SK-N-SH (cell line): ENCODE data around the gene DGCR8. TPM values are rescaled to one million over a fixed set of nuclear protein-coding genes. Genes with fewer than 3 reads are reported as not detected.

ENCODE experiments used
- CTCF ChIA-PET: fragments of 300-600, 350-600 bp; formaldehyde crosslinking; extraction: SDS; loops from one replicate; lab custom pipeline; 2021; lab: Yijun Ruan, JAX
- POLR2A ChIA-PET: fragments of 350-600 bp; sonication (Branson Sonifier 250); formaldehyde crosslinking; extraction: SDS; loops from one replicate; lab custom pipeline; 2020; ENCODE audit warnings: antibody characterized with exemption, inconsistent platforms; lab: Yijun Ruan, JAX
- DNase-seq: peaks from one replicate; pipeline ENCODE4 v3.0.0; 2012
- H2AFZ ChIP-seq: fragments of 200-600 bp; sonication (generic); 2 replicates; pipeline ENCODE4 v1.8.1; 2016; ENCODE audit warnings: antibody characterized with exemption, mild to moderate bottlenecking, low read depth
- H3F3A ChIP-seq: fragments of 200-600 bp; sonication (generic); replicated peaks from 2 replicates; pipeline ENCODE3; 2016; ENCODE audit warnings: antibody characterized with exemption, mild to moderate bottlenecking; ENCODE audit not compliant: insufficient read depth
- H3K27ac ChIP-seq, 2 experiments: fragments of 200-500 bp in 1 of 2; fragments of 200-600 bp in 1 of 2; sonication (Bioruptor generic) in 1 of 2; sonication (generic), shearing (Covaris generic) in 1 of 2; 2 replicates each; pipeline versions ENCODE4 v1.5.1 to v1.6.1; 2014 to 2016; ENCODE audit warnings: low read depth in 2 of 2, inconsistent platforms in 1 of 2, low read length in 1 of 2, mild to moderate bottlenecking in 1 of 2, mixed read lengths in 1 of 2
- H3K27me3 ChIP-seq: fragments of 200-600 bp; sonication (generic), shearing (Covaris generic); 2 replicates; pipeline ENCODE4 v1.6.1; 2016; ENCODE audit warnings: mixed run types; ENCODE audit not compliant: insufficient read depth
- H3K36me3 ChIP-seq, 2 experiments: fragments of 200-500 bp in 1 of 2; fragments of 200-600 bp in 1 of 2; sonication (Bioruptor generic) in 1 of 2; sonication (generic) in 1 of 2; replicated peaks in 1 of 2; 2 replicates each; pipeline versions ENCODE3 to v1.5.1; 2014 to 2016; ENCODE audit warnings: low read length in 1 of 2, mild to moderate bottlenecking in 1 of 2; ENCODE audit not compliant: insufficient read depth in 2 of 2, control insufficient read depth in 1 of 2
- H3K4me1 ChIP-seq, 2 experiments: fragments of 200-500 bp in 1 of 2; fragments of 200-600 bp in 1 of 2; sonication (Bioruptor generic) in 1 of 2; sonication (generic), shearing (Covaris generic) in 1 of 2; 2 replicates each; pipeline versions ENCODE4 v1.5.1 to v1.6.1; 2014 to 2016; ENCODE audit warnings: low read depth in 1 of 2, low read length in 1 of 2, mixed run types in 1 of 2; ENCODE audit not compliant: insufficient read depth in 2 of 2, control insufficient read depth in 1 of 2
- H3K4me2 ChIP-seq: fragments of 200-600 bp; sonication (generic), shearing (Covaris generic); 2 replicates; pipeline ENCODE4 v1.6.1; 2017; ENCODE audit warnings: mixed run types
- H3K4me3 ChIP-seq, 2 experiments: fragments of 200-500 bp in 1 of 2; fragments of 200-600 bp in 1 of 2; sonication (Bioruptor generic) in 1 of 2; sonication (generic), shearing (Covaris generic) in 1 of 2; 2 replicates each; pipeline versions ENCODE4 v1.5.1 to v1.8.1; 2014 to 2016; ENCODE audit warnings: low read depth in 2 of 2, inconsistent platforms in 1 of 2, low read length in 1 of 2, mild to moderate bottlenecking in 1 of 2, mixed read lengths in 1 of 2, moderate library complexity in 1 of 2
- H3K79me2 ChIP-seq: fragments of 200-600 bp; sonication (generic); 2 replicates; pipeline ENCODE4 v1.8.1; 2017; ENCODE audit warnings: mild to moderate bottlenecking; ENCODE audit not compliant: insufficient read depth
- H3K9ac ChIP-seq: fragments of 200-600 bp; sonication (generic); 2 replicates; pipeline ENCODE4 v1.6.1; 2017; ENCODE audit warnings: mixed run types
- H3K9me2 ChIP-seq: fragments of 200-600 bp; sonication (generic); 2 replicates; pipeline ENCODE4 v1.6.1; 2017; ENCODE audit warnings: mixed run types
- H3K9me3 ChIP-seq: fragments of 200-600 bp; sonication (generic); 2 replicates; pipeline ENCODE4 v1.6.1; 2017; ENCODE audit warnings: mixed run types, mild to moderate bottlenecking, moderate library complexity
- H4K20me1 ChIP-seq: fragments of 200-600 bp; sonication (generic); 2 replicates; pipeline ENCODE4 v1.6.1; 2017; ENCODE audit warnings: mild to moderate bottlenecking, mixed run types; ENCODE audit not compliant: insufficient read depth
- CHD2 ChIP-seq: fragments of 150-350 bp; IDR thresholded peaks from 2 replicates; pipeline ENCODE4 v1.6.1; 2018; ENCODE audit warnings: low read length; ENCODE audit not compliant: partially characterized antibody
- EP300 ChIP-seq, 2 experiments: IDR thresholded peaks; 2 replicates each; pipeline versions ENCODE4 v1.4.0 to v1.6.1; 2012; ENCODE audit warnings: borderline replicate concordance in 1 of 2, low read depth in 1 of 2, low read length in 1 of 2
- EZH2phosphoT487 ChIP-seq: fragments of 200-600 bp; sonication (generic); IDR thresholded peaks from 2 replicates; pipeline ENCODE4 v1.6.1; 2017; ENCODE audit warnings: low read depth, mixed run types, mild to moderate bottlenecking, antibody characterized with exemption, moderate library complexity, borderline replicate concordance
- FOXJ3 ChIP-seq: sonication (generic); formaldehyde crosslinking; IDR thresholded peaks from 2 replicates; pipeline ENCODE4 v1.5.1; 2020; ENCODE audit warnings: mild to moderate bottlenecking, missing genetic modification reagents
- FOXM1 ChIP-seq: IDR thresholded peaks from 2 replicates; pipeline ENCODE4 v1.4.0; 2012; ENCODE audit warnings: low read depth, mild to moderate bottlenecking
- GABPA ChIP-seq: IDR thresholded peaks from 2 replicates; pipeline ENCODE4 v1.4.0; 2012; ENCODE audit warnings: low read depth, mild to moderate bottlenecking
- MAX ChIP-seq: IDR thresholded peaks from 2 replicates; pipeline ENCODE4 v1.4.0; 2012; ENCODE audit warnings: low read depth
- NFIC ChIP-seq: IDR thresholded peaks from 2 replicates; pipeline ENCODE4 v1.4.0; 2012; ENCODE audit warnings: borderline replicate concordance
- RAD21 ChIP-seq: IDR thresholded peaks from 2 replicates; pipeline ENCODE4 v1.6.1; 2012; ENCODE audit warnings: mild to moderate bottlenecking, low read length
- REST ChIP-seq: IDR thresholded peaks from 2 replicates; pipeline ENCODE4 v1.6.1; 2012; ENCODE audit warnings: mild to moderate bottlenecking, low read depth, low read length, moderate library complexity
- RFX5 ChIP-seq: IDR thresholded peaks from 2 replicates; pipeline ENCODE4 v1.6.1; 2012; ENCODE audit warnings: mild to moderate bottlenecking, improper control_type of control experiment, low read length
- SIN3A ChIP-seq: IDR thresholded peaks from 2 replicates; pipeline ENCODE4 v1.6.1; 2012; ENCODE audit warnings: low read depth, mild to moderate bottlenecking, low read length, moderate library complexity, borderline replicate concordance
- SMC3 ChIP-seq: IDR thresholded peaks from 2 replicates; pipeline ENCODE4 v1.6.1; 2012; ENCODE audit warnings: low read depth, low read length, improper control_type of control experiment
- TAF1 ChIP-seq: IDR thresholded peaks from 2 replicates; pipeline ENCODE4 v1.6.1; 2012; ENCODE audit warnings: low read depth, mild to moderate bottlenecking, low read length, moderate library complexity, borderline replicate concordance
- TCF12 ChIP-seq: IDR thresholded peaks from 2 replicates; pipeline ENCODE4 v1.4.0; 2012
- USF2 ChIP-seq: fragments of 150-350 bp; IDR thresholded peaks from 2 replicates; pipeline ENCODE4 v1.6.1; 2017; ENCODE audit warnings: antibody characterized with exemption, low read length, low read depth, borderline replicate concordance
- ZBTB33 ChIP-seq: IDR thresholded peaks from 2 replicates; pipeline ENCODE4 v1.4.0; 2012; ENCODE audit warnings: low read depth, borderline replicate concordance
- WGBS: methylation state at CpG from one replicate; pipeline ENCODE4 v1.1.6; 2017; ENCODE audit warnings: low lambda C conversion rate; 5-methylcytosine and 5-hydroxymethylcytosine counted together
- polyA plus RNA-seq, 3 experiments: library from polyadenylated mRNA; depleted of rRNA; stranded (reverse); fragments of >200 nt; gene quantifications; 2 replicates each; pipeline ENCODE4 v1.2.3, GENCODE V29; 2012
- TF ChIP-seq, protein P1 (sequence below): IDR thresholded peaks from 2 replicates; pipeline ENCODE4 v1.4.0; 2012; ENCODE audit warnings: low read depth, borderline replicate concordance

DGCR8 gene
- polyA plus RNA-seq, 1 of the 3 experiments (the other 2 are of a cell fraction), result 26.5 TPM

- Histone ChIP-seq H2AFZ (no peak overlapping the region), H3K4me2 (no peak overlapping the region), H3F3A (peaks cover 2% of the 10 kb centered on the region), H3K27ac (no peak overlapping the region), H3K27me3 (no peaks in the 10 kb centered on the region), H4K20me1 (peaks cover 61% of the 10 kb centered on the region), H3K79me2 (peaks cover 77% of the 10 kb centered on the region), H3K36me3 (peaks cover 63 to 71% of the 10 kb centered on the region in 2 experiments), H3K9ac (no peak overlapping the region), H3K4me3 (no peak overlapping the region), H3K9me2 (no peaks in the 10 kb centered on the region), H3K4me1 (peaks cover 2 to 16% of the 10 kb centered on the region in 2 experiments; a peak in 1 of 4 replicates), H3K9me3 (no peaks in the 10 kb centered on the region)
- ChIA-PET CTCF (interaction anchor here (1.1 to 1.4 kb wide), 3 partner anchors 24 to 134 kb away, joined by 3 read pairs; no protein-coding TSS in a partner anchor), POLR2A (no interaction called here)
- DNase-seq, result no peak
- TF ChIP-seq EP300 (IDR thresholded peaks at IDR 0.05; ENCODE audit: borderline replicate concordance in 1 of 2, low read depth in 1 of 2, low read length in 1 of 2) (no peak), GABPA (no peak), SIN3A (no peak), EZH2phosphoT487 (no peak), ZBTB33 (no peak), RAD21 (no peak), NFIC (no peak), CHD2 (no peak), FOXM1 (no peak), TCF12 (no peak), MAX (no peak), REST (no peak), SMC3 (no peak), USF2 (no peak), FOXJ3 (CRISPR knock-in tag) (no peak), RFX5 (no peak), TAF1 (no peak)
- TF ChIP-seq, protein P1, sequence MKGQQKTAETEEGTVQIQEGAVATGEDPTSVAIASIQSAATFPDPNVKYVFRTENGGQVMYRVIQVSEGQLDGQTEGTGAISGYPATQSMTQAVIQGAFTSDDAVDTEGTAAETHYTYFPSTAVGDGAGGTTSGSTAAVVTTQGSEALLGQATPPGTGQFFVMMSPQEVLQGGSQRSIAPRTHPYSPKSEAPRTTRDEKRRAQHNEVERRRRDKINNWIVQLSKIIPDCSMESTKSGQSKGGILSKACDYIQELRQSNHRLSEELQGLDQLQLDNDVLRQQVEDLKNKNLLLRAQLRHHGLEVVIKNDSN, result no peak
- WGBS, result 95% methylated on average over 10 of the region's 14 CpGs
These were observed 7.5 kb downstream of the DGCR8 start for GRCh38 chr22:20087319-20088262.
